ENCODE data around the gene MCF2L2.

MCF2L2 gene

DNA sequence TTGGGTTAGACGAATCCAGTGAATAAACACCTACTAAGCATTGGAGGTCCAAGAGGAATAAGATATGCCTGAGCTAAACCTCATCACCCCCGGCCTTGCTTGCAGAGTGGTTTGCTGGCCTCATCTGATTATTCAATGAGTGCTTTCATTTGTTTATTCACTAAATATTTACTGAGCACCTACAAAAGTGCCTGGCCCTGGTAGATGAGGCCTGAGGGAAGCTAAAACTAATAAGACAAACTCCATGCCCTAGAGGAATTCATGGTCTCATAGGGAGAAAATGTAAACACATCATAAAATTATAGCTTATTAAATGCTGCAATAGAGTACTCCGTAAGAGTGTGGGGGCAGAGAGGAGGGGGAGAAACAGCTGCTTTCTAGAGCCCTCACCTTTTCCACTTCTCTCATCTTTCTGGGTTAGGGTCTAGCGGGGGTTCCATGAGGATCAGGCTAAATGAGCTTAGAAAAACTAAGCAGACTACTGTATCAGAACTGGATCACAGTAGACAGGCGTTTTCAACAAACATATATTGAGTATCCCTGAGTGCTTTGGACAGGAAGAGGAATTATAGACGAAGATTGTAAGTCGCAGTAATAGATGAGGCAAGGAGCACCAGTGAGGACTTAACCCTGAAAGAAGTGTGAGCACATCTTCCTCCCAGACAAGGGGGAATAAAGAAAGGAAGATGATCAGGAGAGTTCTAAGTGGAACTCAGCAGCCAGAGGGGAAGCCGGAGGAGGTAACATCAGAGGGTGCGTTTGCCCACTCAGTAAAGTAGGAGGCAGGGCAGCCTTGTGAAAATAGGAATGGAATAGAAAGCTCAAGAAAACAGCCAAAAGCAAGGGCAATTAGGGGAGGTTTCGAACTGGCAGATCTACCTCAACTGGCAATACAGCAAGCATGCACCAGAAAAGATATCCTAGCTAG is 234.4 kb downstream of the MCF2L2 start:
- Histone ChIP-seq H3K4me3 (ENCODE audit: low read depth, low read length) (no peak overlapping the region), H3K27ac (ENCODE audit: low read depth, low read length) (no peak overlapping the region), H3K79me2 (ENCODE audit: control insufficient read depth, insufficient read depth, low read length, unreplicated experiment) (no peaks in the 10 kb centered on the region), H3K4me1 (ENCODE audit: control insufficient read depth, insufficient read depth, low read length, unreplicated experiment) (no peaks in the 10 kb centered on the region), H3K27me3 (ENCODE audit: insufficient read depth, low read length) (no peaks in the 10 kb centered on the region), H2AFZ (ENCODE audit: low read length, unreplicated experiment) (no peak overlapping the region), H3K36me3 (ENCODE audit: insufficient read depth, low read length) (no peaks in the 10 kb centered on the region)

DNA sequence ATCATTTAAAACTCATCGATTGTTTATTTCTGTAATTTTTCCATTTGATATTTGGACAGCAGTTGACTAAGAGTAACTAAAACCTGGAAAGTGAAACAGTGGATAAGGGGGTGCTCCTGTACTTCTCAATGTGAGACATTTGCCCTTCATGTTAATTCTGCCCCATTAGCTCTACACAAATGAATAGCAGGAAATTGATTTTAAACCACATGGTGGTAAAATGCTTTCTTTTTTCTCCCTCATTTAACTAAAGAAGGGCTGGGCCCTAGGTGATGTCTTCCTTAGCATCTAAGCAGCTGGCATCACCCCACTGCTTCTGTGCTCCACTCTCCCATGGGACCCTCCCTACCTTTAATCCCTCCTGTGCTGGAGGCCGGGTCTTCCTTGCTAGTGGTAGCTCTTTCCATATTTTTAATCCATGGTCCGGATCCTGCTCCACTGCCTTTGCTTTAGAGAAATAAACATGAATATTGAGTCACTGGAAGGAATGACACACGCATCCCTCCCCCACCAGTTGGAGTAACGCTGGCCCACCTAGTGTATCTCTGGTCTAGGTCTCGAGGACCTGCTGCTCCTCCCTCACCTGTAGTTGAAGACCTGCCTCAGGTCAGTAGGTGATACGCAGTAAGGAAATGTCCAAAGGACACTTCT is 235.6 kb downstream of the MCF2L2 start:
- Histone ChIP-seq H3K79me2 (ENCODE audit: control insufficient read depth, insufficient read depth, low read length, unreplicated experiment) (no peaks in the 10 kb centered on the region), H3K4me1 (ENCODE audit: control insufficient read depth, insufficient read depth, low read length, unreplicated experiment) (no peaks in the 10 kb centered on the region), H2AFZ (ENCODE audit: low read length, unreplicated experiment) (no peak overlapping the region), H3K4me3 (ENCODE audit: low read depth, low read length) (no peak overlapping the region), H3K27ac (ENCODE audit: low read depth, low read length) (no peak overlapping the region), H3K36me3 (ENCODE audit: insufficient read depth, low read length) (no peaks in the 10 kb centered on the region), H3K27me3 (ENCODE audit: insufficient read depth, low read length) (no peaks in the 10 kb centered on the region)

DNA sequence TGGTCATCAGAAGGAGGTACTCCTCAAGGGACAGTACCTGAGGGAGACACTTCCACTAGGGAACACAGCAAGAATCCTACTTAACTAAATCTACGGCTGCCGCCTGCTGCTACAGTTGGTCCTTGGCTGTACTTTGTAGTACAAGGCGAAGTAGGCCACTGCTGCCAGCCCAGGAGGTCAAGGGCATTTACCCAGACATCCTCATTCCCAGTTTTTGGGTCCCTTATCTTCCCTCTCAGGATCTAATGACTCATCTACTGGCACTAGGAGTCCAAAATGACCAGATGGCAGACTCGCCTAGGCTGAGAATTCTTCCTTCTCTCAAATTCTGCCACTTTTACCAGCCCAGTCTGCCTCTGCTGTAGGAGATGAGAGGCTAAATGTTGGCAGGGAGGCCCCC is 238.8 kb downstream of the MCF2L2 start:
- no peaks in the 10 kb centered on the region for H3K27me3 ChIP-seq (ENCODE audit: insufficient read depth, low read length)
- H3K4me3 ChIP-seq (ENCODE audit: low read depth, low read length): no peak overlapping the region
- H3K27ac ChIP-seq (ENCODE audit: low read depth, low read length): no peak overlapping the region
- peaks cover 14% of the 10 kb centered on the region for H3K4me1 ChIP-seq (ENCODE audit: control insufficient read depth, insufficient read depth, low read length, unreplicated experiment)
- H3K79me2 ChIP-seq (ENCODE audit: control insufficient read depth, insufficient read depth, low read length, unreplicated experiment): no peaks in the 10 kb centered on the region
- no peak overlapping the region for H2AFZ ChIP-seq (ENCODE audit: low read length, unreplicated experiment)
- no peaks in the 10 kb centered on the region for H3K36me3 ChIP-seq (ENCODE audit: insufficient read depth, low read length)

DNA sequence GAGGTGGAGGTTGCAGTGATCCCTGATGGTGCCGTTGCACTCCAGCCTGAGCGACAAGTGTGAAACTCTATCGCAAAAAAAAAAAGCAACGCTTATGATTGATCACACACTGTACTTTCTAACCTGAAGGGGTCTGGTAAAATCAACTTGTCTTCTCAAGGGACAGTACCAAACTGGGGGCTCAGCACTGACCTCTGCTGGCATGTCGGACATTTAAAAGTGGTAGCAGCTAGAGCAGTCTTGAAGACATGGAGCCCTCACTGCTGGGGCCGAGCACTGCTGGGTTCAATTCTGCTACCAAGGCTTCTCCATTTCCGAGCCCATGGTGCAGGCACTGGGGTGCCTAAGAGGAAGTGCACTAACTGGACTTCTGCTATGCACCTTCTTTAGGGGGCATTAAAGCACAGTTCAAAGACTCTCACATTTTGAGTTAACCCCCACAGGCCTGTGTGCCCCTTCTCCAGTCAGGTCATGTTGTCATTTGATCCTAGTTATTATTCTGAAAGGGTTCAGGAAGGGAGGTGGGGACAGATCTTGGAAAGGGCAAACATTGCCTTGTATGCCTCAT is 239.4 kb downstream of the MCF2L2 start:
- Histone ChIP-seq H3K4me3 (ENCODE audit: low read depth, low read length) (no peak overlapping the region), H3K27me3 (ENCODE audit: insufficient read depth, low read length) (no peaks in the 10 kb centered on the region), H3K4me1 (ENCODE audit: control insufficient read depth, insufficient read depth, low read length, unreplicated experiment) (peaks cover 14% of the 10 kb centered on the region), H3K79me2 (ENCODE audit: control insufficient read depth, insufficient read depth, low read length, unreplicated experiment) (no peaks in the 10 kb centered on the region), H3K36me3 (ENCODE audit: insufficient read depth, low read length) (no peaks in the 10 kb centered on the region), H2AFZ (ENCODE audit: low read length, unreplicated experiment) (no peak overlapping the region), H3K27ac (ENCODE audit: low read depth, low read length) (no peak overlapping the region)

DNA sequence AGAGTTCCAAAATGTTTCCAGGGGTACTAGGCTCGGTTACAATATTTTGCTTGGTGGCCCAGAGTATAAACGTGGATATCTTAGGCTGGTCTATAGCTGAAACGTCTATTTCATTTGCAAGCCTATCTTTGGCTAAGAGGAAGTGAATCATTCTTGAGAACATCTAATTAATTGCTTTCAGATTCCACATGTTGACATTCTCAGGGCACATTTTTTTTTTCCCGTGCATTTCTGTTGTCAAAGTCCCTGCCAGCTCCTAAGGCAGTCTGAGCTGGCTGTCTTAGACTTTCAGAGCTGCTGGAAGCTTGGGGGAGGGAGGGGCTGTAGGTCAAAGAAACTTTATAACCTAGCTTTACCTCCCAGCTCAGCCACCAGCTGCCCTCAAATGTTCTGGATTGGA is 242.7 kb downstream of the MCF2L2 start:
- Histone ChIP-seq H2AFZ (ENCODE audit: low read length, unreplicated experiment) (peak overlapping the region; percentile 45), H3K36me3 (ENCODE audit: insufficient read depth, low read length) (no peaks in the 10 kb centered on the region), H3K27ac (ENCODE audit: low read depth, low read length) (peak overlapping the region; percentile 68), H3K4me3 (ENCODE audit: low read depth, low read length) (peak overlapping the region; percentile 23; the same call in 1 of the 2 replicates), H3K79me2 (ENCODE audit: control insufficient read depth, insufficient read depth, low read length, unreplicated experiment) (no peaks in the 10 kb centered on the region), H3K4me1 (ENCODE audit: control insufficient read depth, insufficient read depth, low read length, unreplicated experiment) (peaks cover 21% of the 10 kb centered on the region), H3K27me3 (ENCODE audit: insufficient read depth, low read length) (no peaks in the 10 kb centered on the region)

DNA sequence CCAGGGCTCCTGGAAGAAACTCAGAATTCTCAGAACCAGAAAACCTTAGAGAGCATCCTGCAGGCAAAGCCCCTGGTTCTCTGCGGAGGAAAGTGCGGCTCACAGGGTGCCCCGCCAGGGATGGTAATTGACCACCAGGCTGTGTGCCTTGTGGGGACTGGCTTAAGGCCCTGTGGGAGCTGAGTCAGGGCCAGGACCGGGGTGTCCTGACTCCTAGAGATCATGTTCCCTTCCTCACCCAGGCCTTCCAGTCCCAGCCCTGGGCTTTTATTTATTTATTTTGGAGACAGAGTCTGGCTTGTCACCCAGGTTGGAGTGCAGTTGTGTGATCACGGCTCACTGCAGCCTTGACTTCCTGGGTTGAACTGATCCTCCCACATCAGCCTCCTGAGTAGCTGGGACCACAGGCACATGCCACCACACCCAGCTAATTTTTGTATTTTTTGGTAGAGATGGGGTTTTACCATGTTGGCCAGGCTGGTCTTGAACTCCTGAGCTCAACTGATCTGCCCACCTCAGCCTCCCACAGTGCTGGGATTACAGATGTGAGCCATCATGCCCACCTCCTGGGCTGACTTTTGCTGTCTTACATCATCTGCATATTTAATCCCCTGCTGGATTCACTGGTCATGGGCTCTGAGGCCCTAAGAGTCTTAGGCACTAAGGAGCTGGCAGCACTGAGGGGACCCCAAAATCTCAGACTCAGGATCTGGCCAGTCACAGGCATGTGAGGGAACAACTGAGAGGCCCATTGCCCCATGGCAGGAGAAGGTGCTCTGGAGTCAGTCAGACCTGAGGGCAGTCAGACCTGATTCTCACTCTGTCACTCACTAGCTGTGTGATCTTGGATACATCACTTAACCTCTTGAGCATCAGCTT is 245.4 kb downstream of the MCF2L2 start:
- Histone ChIP-seq H3K27ac (ENCODE audit: low read depth, low read length) (no peak overlapping the region), H3K4me3 (ENCODE audit: low read depth, low read length) (no peak overlapping the region), H3K36me3 (ENCODE audit: insufficient read depth, low read length) (no peaks in the 10 kb centered on the region), H2AFZ (ENCODE audit: low read length, unreplicated experiment) (peak overlapping the region; percentile 10), H3K27me3 (ENCODE audit: insufficient read depth, low read length) (no peaks in the 10 kb centered on the region), H3K79me2 (ENCODE audit: control insufficient read depth, insufficient read depth, low read length, unreplicated experiment) (no peaks in the 10 kb centered on the region), H3K4me1 (ENCODE audit: control insufficient read depth, insufficient read depth, low read length, unreplicated experiment) (peaks cover 24% of the 10 kb centered on the region)

DNA sequence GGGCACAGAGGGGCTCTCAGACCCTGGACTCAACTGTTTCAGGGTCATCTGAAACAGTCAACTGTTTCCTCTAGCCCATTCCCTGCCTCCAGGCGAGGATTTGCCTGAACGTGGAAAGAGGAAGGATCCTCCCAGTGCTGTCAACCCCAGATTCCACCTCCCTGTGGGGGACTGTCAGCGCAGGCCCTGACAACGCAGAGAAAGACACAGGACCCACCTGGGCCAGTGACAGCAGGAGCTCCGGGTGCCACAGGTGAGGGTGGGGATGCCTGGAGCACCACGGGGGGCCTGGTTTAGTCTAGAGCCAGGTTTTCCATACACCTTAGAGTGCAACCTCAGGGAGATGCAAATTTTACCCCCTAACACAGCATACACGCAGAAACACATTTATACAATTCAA is 246.3 kb downstream of the MCF2L2 start:
- H3K79me2 ChIP-seq (ENCODE audit: control insufficient read depth, insufficient read depth, low read length, unreplicated experiment): no peaks in the 10 kb centered on the region
- H3K27ac ChIP-seq (ENCODE audit: low read depth, low read length): no peak overlapping the region
- no peak overlapping the region for H3K4me3 ChIP-seq (ENCODE audit: low read depth, low read length)
- no peaks in the 10 kb centered on the region for H3K27me3 ChIP-seq (ENCODE audit: insufficient read depth, low read length)
- peaks cover 24% of the 10 kb centered on the region for H3K4me1 ChIP-seq (ENCODE audit: control insufficient read depth, insufficient read depth, low read length, unreplicated experiment)
- no peaks in the 10 kb centered on the region for H3K36me3 ChIP-seq (ENCODE audit: insufficient read depth, low read length)
- no peak overlapping the region for H2AFZ ChIP-seq (ENCODE audit: low read length, unreplicated experiment)

DNA sequence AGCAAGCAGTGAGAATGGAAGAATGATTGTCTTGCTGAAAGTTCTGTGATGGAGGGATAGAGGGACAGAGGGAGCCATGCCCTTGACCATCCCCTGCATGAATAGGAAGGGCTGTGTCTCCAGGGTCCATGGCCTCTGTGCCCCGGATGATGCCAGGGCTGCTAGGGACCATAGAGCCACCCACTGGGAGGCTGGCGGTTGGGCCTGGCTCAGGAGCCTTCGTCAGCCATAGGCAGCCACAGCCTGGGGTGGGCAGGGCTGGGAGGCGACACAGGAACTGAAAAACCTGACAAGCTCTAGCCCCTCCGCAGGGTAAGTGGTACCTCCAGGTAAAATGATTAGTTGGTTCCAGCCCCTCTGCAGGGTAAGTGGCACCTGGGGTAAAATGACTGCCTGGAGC is 246.8 kb downstream of the MCF2L2 start:
- Histone ChIP-seq H3K27me3 (ENCODE audit: insufficient read depth, low read length) (no peaks in the 10 kb centered on the region), H3K36me3 (ENCODE audit: insufficient read depth, low read length) (no peaks in the 10 kb centered on the region), H3K4me1 (ENCODE audit: control insufficient read depth, insufficient read depth, low read length, unreplicated experiment) (peaks cover 24% of the 10 kb centered on the region), H3K79me2 (ENCODE audit: control insufficient read depth, insufficient read depth, low read length, unreplicated experiment) (no peaks in the 10 kb centered on the region), H3K4me3 (ENCODE audit: low read depth, low read length) (no peak overlapping the region), H3K27ac (ENCODE audit: low read depth, low read length) (no peak overlapping the region), H2AFZ (ENCODE audit: low read length, unreplicated experiment) (no peak overlapping the region)

DNA sequence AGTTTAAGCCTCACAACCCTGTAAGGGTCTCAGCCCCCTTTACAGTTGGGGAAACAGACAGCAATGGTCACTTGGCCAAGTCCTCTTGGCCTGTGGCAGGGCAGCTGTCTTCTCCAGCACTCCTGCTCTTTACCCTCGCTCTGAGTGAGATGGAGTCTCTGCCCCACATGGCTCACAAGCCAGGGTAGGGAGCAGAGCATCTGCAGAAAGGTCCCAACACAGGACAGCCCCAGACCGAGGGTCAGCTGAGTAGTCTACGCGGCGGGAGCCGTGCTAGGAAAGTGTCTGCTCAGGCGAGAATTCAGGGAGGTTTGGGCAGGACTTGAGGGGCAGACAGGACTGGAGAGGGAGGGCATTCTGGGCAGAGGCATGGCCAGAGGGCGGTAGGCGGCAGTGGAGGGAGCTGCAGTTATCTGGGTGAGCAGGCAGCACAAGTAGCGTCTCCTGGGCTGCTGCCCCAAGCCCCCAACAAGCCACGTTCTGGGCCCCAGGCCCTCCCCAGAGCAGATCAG is 247.6 kb downstream of the MCF2L2 start:
- Histone ChIP-seq H3K4me3 (ENCODE audit: low read depth, low read length) (no peak overlapping the region), H3K27me3 (ENCODE audit: insufficient read depth, low read length) (no peaks in the 10 kb centered on the region)

More for the DNA sequence above, 247.6 kb downstream of the MCF2L2 start:
- Histone ChIP-seq H3K79me2 (ENCODE audit: control insufficient read depth, insufficient read depth, low read length, unreplicated experiment) (no peaks in the 10 kb centered on the region), H3K27ac (ENCODE audit: low read depth, low read length) (no peak overlapping the region), H2AFZ (ENCODE audit: low read length, unreplicated experiment) (no peak overlapping the region), H3K4me1 (ENCODE audit: control insufficient read depth, insufficient read depth, low read length, unreplicated experiment) (peaks cover 20% of the 10 kb centered on the region), H3K36me3 (ENCODE audit: insufficient read depth, low read length) (no peaks in the 10 kb centered on the region)

All from ACC112 (cell line).